Stimulated activated CD8-positive, alpha-beta memory T cell treated with anti-CD3 and anti-CD28 coated beads, Interleukin-4, amount 100 ng/mL, for 1 hour (primary cell): ENCODE data around the gene MINDY1.
A peak's percentile ranks its signal among the peaks of the same experiment; 100 is the strongest.

ENCODE experiments used
- DNase-seq, 2 donors: peaks; one replicate each; pipeline ENCODE4 v3.0.0-alpha.2; 2020; ENCODE audit warnings: low read depth in 2 of 2, low spot score in 1 of 2

The MINDY1 gene

DNA sequence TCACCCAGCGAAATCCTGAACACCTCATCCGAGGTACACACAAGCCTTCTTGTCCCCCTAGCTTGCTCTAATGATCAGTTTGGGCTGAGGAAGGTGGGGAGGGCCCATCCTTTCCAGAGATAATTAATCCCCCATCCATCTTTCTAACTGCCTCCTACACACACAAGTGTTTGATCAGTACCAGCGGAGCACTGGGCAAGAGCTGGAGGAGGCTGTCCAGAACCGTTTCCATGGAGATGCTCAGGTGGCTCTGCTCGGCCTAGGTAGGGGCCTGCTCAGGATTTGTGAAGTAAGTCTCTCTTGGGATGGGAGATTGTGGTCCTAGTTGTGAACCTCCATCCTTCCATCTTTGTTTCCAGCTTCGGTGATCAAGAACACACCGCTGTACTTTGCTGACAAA, 18.8 kb downstream of the MINDY1 start:
- no peak for DNase-seq

- no peak for DNase-seq
Observed at GRCh38 chr1:150985179-150985825, 21.4 kb downstream of the MINDY1 start.

- DNase-seq, result no peak
Observed at GRCh38 chr1:150981805-150982712, 24.6 kb downstream of the MINDY1 start, which contains the start of gene ANXA9. TSS of gene ANXA9 (plus strand) at chr1:150982292. CDS start at chr1:150983106, 814 bp downstream.

DNA sequence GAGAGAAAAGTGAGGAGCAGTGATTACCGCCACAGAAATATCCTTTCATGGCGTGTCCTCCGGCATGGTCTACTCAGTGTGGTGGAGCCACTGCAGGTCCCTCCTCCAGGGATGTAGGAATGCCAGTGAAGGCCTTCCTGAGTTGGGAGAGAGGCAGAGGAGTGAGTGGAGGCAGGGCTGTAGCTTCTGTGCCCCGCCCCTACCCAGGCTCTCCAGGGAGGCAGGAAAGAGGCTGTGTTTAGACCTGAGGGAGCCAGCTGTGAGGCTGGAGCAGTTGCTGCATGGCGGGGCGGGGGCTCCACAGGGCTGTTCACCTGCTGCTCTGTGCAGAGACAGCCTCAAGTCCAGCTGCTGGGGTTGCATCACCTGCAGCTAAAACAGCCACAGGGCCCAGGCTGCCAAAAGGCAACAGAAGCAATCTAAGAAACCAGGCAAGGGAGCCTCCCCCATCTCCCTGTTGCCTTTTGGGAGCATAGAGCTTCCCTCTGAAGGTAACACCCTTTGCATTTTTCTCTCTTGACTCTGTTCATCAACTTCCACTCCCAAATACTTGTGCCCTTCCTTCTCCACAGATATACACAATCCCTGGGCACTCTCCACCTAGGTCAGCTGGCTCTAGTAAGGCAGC, 25.4 kb downstream of the MINDY1 start:
- DNase-seq, result no peak

DNA sequence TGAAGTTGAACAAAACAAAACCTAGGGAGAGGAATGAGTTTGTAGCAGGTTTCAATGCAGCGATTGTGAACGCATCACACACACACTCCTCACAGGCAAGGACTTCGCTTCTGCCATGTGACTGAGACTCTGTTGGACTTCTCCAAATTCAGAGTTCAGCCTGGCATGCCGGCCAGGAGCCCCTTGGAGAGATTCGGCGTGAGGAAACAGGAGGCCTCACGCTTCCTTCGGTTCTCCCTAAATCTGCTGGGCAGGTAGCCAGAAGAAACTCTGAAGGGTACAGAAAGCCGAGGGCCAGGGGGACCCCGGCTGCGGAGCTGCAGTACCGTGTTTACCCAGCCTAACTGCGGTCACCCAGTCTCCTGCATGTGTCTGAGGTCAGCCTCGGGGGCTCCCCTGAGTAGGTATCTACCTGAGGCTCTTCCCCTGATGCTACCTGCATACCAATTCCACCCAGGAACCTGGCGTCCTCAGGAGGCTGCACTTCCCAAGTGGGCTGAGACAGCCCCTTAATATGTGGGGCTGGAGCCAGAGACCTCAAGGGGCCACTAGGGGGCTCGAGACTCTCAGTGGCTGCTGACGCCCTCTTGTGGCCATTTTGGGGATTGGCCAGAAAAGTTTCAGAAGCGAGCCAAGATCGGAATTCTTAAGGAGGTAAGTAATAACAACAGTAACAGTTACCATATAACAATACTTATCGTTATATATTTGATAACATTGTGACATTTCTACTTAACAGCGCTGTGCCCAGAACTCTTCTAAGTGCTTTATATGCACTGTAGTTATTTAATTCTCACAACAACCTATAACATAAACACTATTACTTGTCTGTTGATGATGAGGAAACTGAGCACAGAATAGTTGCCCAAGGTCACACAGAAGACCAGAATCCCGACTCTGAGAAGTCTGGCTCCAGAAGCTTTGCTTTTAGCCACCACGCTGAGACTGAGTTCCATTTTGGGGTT, 27.3 kb downstream of the MINDY1 start:
- DNase-seq, result peak; percentile 78 to 79

- DNase-seq, result peak in 1 of 2 donors; percentile 54
Observed at GRCh38 chr1:150976879-150977694, 29.6 kb downstream of the MINDY1 start.

- no peak for DNase-seq
Observed at GRCh38 chr1:150976401-150976821, 30.3 kb downstream of the MINDY1 start.

DNA sequence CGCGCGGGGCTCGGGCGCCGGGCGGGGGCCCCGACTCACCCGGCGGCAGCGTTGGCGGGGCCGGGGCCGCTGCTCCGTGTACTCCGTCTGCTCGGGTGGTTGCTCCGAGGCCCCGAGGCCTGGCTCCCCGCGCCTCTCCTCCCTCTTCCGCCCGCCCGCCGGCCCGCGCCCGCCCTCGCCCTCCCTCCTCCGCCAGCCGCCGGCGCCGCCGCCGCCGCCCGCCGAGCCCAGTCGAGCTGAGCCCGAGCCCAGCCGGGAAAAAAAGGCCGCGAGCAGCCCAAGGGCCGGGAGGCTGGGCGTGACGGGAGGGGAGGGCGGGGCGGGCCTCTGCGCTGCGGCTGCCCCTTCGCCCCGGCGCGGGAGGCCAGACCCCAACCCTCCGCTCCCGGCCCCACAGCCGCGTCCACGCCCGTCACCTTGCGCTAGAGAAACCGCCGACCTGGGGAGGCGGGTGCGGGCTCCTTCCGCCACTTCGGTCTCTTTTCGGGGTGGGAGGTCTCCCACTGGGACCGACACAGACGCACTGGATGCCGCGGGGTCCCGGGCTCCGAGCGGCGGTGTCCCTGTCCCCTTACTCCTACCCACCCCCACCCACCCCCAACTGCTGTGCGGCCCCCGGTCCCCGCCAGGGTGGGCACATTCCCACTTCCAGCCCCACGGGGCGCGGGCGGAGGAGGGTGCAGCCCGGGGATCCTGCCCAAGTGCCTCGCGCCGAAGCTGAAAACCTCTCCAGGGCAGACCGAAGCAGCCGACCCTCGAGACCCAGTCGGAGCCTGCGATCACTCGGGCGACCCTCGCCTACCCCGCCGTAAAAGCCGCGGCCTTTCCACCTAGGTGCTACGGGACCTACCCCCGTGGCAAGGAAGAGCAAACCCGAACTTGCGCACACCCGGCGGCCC, 31.9 kb downstream of the MINDY1 start, which contains the start of gene CERS2:
Gene CERS2, minus strand, starts transcription at position 256 of the 899 bp plus-strand sequence. CDS start 5,745 bp downstream, outside the sequence.
- peak; percentile 39 to 50 for DNase-seq

DNA sequence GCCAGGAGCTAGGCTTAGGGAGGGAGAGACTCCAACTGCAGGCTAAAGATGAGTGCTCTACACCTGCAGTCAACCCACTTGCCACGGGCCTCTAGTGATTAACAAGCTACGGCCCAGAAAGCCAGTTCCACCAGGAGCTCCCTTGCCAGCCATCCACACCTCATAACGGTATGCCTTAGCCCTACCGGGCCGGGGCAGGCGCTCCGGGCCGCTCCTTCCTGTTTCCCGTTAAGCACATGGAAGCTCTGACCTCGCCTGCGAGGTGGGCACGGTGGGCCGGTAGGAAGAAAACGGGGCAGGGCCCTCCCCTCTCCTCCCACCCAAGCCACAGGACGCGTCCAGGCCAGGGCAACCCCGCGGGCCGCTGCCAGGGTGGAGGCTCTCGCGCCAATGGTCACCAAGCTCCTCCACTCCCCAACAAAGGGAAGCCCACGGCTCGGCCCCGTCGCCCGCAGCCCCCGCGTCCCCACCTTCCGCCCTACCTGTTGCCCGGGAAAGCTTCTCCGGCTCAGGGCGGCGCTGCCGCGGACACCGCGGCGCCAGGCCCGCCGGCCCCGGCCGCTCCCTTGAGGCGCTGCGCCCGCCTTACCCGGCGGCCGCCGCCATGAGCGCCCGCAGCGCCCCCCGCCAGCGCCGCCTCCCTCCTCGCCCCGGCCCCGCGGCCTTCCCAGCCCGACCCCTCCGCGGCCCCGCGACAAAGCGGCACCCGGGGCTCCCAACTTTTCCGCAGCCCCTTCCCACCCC, 32.7 kb downstream of the MINDY1 start:
- DNase-seq, result no peak

DNA sequence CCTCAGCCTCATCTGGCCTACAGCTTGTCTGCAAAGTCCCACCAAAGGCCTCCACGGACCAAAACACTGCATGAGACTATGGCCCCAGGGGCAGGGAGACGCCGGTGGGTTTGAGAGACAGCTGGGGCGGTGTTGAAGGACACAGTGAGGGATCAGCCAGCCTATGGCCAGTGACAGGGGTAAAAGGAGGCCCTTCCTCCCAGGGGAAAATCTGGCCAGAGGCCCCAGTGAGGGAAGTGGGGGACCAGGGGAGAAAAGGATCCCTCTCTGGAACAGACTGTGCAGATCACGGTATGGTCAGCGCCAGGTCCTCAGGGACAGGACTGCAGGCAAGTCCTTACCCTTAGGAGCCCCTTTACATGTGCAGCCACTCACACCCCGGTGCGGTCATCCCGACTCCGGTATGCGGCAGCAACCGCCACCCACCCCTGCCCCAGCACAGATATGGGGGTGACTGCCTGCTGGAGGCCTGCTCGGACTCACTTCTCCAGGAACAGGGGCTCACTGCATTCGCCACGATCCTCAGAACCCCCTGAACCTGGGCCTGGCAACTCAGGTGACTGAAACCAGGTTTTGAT, 33.4 kb downstream of the MINDY1 start:
- no peak for DNase-seq

DNA sequence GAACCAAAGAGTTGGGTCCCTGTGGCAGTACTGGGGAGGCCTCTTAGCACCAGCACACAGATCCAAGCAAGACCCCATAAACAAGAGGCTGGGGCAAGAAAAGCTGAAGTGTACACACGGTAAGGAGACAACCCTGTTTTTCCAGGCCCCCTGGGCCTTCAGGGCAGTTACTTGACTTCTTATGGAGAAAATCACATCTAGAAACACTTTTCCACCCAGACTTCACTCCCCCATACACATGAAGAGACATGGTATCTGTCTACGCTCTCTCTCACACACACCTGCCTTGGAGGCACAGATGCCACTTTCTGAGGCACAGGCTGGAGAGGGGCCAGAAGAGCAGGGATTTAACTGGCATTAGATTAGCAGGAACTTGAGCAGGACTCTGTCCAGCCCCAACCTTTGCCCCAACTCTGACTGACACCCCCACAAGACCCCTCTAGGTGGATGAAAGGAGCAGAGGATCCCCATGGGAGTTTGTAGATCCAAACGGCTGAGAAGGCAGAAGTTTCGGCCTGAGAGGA, 34.2 kb downstream of the MINDY1 start:
- DNase-seq, result no peak

GRCh38 chr1:150971583-150972416, 34.9 kb downstream of the MINDY1 start:
- no peak for DNase-seq

DNA sequence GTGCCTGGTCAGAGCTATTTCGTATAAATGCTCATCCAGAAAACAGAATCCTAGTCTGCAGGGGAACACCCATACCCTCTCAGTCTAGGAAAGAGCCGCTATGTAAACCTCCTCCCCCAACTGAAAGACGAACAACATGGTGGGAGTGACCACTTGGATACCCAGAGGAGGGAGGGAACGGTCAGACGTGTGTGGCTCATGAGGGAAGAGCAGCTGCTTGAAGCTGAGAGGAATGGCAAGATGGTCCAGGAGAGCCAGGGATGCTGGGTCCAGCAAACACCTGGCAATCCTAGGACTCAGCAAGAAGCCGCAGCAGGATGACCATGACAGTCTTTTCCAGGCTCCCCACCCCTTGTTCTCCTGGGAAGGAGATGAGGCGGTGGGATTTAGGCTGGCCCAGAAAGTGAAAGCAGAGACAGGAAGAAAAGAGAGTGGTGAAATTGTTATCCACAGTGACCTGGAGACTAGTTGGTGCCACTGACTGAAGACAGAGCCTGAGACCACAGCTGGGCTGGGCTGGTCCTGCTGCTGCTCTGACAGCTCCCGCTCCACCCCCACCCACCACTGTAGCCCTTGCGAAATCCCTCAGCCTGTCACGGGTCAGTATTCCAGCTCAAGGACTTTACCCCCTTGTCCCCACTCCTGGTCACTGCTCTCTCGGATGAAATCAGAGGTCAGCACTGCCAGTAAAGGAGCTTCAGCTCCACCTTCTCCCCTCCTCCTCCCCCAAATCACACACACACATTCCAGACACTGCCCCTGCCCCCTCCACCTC, 35.7 kb downstream of the MINDY1 start:
- no peak for DNase-seq

DNA sequence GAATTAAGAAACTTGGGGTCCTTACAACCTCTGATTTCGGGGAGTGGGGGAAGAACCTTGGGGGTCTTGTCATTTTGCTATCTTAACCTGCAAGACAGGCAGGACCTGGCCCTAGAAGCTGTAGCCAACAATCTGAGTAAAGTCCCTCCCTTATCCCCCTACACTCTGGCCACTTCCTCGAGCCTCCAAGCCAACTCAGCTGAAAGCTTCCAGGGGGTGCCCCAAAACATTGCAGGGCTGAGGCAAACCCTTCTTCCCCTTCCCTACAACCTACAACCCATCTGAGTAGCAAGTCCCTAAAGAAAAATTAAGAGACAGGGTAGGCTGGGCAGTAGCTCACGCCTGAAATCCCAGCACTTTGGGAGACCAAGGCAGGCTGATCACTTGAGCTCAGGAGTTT, 37.1 kb downstream of the MINDY1 start:
- no peak for DNase-seq

DNA sequence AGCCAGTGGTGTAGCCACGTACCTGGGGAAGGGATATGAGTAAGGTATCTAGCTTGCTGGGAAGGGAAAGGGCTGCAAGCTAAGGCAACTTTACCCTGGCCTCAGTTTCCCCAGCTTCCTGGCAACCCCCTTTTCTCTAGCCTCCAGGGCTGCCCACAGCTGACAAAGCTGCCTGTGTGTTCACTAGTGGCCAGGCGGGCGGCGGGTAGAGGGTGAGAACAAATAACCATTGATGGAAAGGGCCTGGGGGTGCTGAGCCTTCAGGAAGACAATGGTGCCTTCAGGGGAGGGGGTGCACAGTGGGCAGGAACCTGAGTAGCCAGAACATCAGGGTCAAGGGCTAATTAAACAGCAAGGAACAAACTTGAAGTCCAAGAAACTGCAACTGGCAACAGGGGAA, 38.2 kb downstream of the MINDY1 start:
- no peak for DNase-seq

GRCh38 chr1:150967936-150968335, 38.8 kb downstream of the MINDY1 start:
- DNase-seq, result no peak
